CD4-positive, CD25-positive, alpha-beta regulatory T cell (primary cell): ENCODE results near the gene WDR20. TPM values are rescaled to one million over a fixed set of nuclear protein-coding genes. Genes with fewer than 3 reads are reported as not detected.

Experiments used
- ATAC-seq, 2 donors: fragments of 150-1000 bp; cut with Tn5 transposase; one replicate each; pipeline ENCODE4 v1.10.0; 2021; ENCODE audit warnings: low read depth in 2 of 2, moderate number of reproducible peaks in 2 of 2, moderate library complexity in 1 of 2
- DNase-seq, 3 donors: peaks; one replicate each; pipeline versions ENCODE4 v3.0.0 to v3.0.0-alpha.2; 2012 to 2022; ENCODE audit warnings: mixed read lengths in 1 of 3
- H3K27ac ChIP-seq: one replicate; pipeline ENCODE4 v1.7.0; 2013; ENCODE audit warnings: mild to moderate bottlenecking, low read length; ENCODE audit not compliant: insufficient read depth, poor library complexity, severe bottlenecking
- H3K27me3 ChIP-seq: one replicate; pipeline ENCODE4 v1.7.0; 2013; ENCODE audit warnings: low read length; ENCODE audit not compliant: control insufficient read depth, insufficient read depth
- H3K36me3 ChIP-seq: one replicate; pipeline ENCODE4 v1.7.0; 2013; ENCODE audit warnings: mild to moderate bottlenecking, low read length, moderate library complexity; ENCODE audit not compliant: control insufficient read depth, insufficient read depth
- H3K4me1 ChIP-seq: 2 replicates; pipeline ENCODE4 v1.7.0; 2013; ENCODE audit warnings: mild to moderate bottlenecking, low read length; ENCODE audit not compliant: insufficient read depth, control insufficient read depth, poor library complexity, severe bottlenecking
- H3K4me3 ChIP-seq: one replicate; pipeline ENCODE4 v1.7.0; 2013; ENCODE audit warnings: low read depth, mild to moderate bottlenecking, low read length, moderate library complexity
- H3K9me3 ChIP-seq, 2 experiments: 1 replicate in 1 of 2; 2 replicates in 1 of 2; pipeline ENCODE4 v1.7.0; 2013; ENCODE audit warnings: low read length in 2 of 2, mild to moderate bottlenecking in 1 of 2, moderate library complexity in 1 of 2; ENCODE audit not compliant: control insufficient read depth in 2 of 2
- H3K27ac Mint-ChIP-seq, 3 donors: one replicate each; pipeline ENCODE4 v1.8.0; 2020 to 2022; ENCODE audit warnings: mild to moderate bottlenecking in 3 of 3, mixed read lengths in 3 of 3, moderate library complexity in 2 of 3
- H3K27me3 Mint-ChIP-seq: one replicate; pipeline ENCODE4 v1.8.0; 2022; ENCODE audit warnings: mild to moderate bottlenecking, mixed read lengths
- H3K36me3 Mint-ChIP-seq: one replicate; pipeline ENCODE4 v1.8.0; 2020; ENCODE audit warnings: mixed read lengths
- H3K4me1 Mint-ChIP-seq, 4 donors: one replicate each; pipeline ENCODE4 v1.8.0; 2020 to 2022; ENCODE audit warnings: mixed read lengths in 4 of 4, mild to moderate bottlenecking in 1 of 4
- H3K4me3 Mint-ChIP-seq, 4 donors: one replicate each; pipeline ENCODE4 v1.8.0; 2020 to 2022; ENCODE audit warnings: mild to moderate bottlenecking in 4 of 4, mixed read lengths in 4 of 4, moderate library complexity in 3 of 4
- H3K9me3 Mint-ChIP-seq, 7 donors: one replicate each; pipeline ENCODE4 v1.8.0; 2020 to 2022; ENCODE audit warnings: mixed read lengths in 7 of 7, mild to moderate bottlenecking in 3 of 7, moderate library complexity in 2 of 7
- polyA plus RNA-seq, 4 donors: library from polyadenylated mRNA; unstranded; fragments of 300-500 nt; fragmentation: Illumina TruSeq; gene quantifications; one replicate each; pipeline ENCODE4 v1.2.3, GENCODE V29; 2021
- total RNA-seq: library from RNA; stranded (reverse); gene quantifications from one replicate; pipeline ENCODE4 v1.2.3, GENCODE V29; 2022

The WDR20 gene
- total RNA-seq (66.7 TPM), polyA plus RNA-seq (10 to 100 TPM; 13.0 to 19.8 (median 18.0) TPM)

- Histone ChIP-seq H3K27ac (peak within 1 kb of the TSS; percentile 89), H3K27me3 (no peaks in the 10 kb centered on the region), H3K4me3 (peak within 1 kb of the TSS; percentile 90), H3K36me3 (peaks cover 6% of the 10 kb centered on the region), H3K4me1 (peaks cover 28% of the 10 kb centered on the region), H3K9me3 (no peaks in the 10 kb centered on the region)
- Mint-ChIP-seq H3K4me3 (peak within 1 kb of the TSS; percentile 93 to 99 (median 98)), H3K36me3 (peaks cover 2% of the 10 kb centered on the region), H3K9me3 (no peaks in the 10 kb centered on the region), H3K27me3 (no peaks in the 10 kb centered on the region), H3K27ac (peak within 1 kb of the TSS; percentile 96 to 97 (median 97)), H3K4me1 (peaks cover 7 to 36% (median 20%) of the 10 kb centered on the region in 4 donors)
- ATAC-seq (peak; percentile 94 to 96), DNase-seq (peak; percentile 98 to 100 (median 99))
Measured at GRCh38 chr14:102139286-102140026, at the start of gene WDR20. WDR20 (plus strand) TSS chr14:102139897; CDS start chr14:102139924, 27 bp downstream.

GRCh38 chr14:102090713-102091112 lies 49.0 kb upstream of the WDR20 start:
- no peaks in the 10 kb centered on the region for H3K27me3 Mint-ChIP-seq
- peaks cover 7% of the 10 kb centered on the region for H3K36me3 Mint-ChIP-seq
- no peaks in the 10 kb centered on the region for H3K36me3 ChIP-seq
- H3K4me3 ChIP-seq: no peak overlapping the region
- H3K9me3 ChIP-seq: no peaks in the 10 kb centered on the region
- peak overlapping the region in 2 of 3 donors; percentile 67 to 94 for H3K27ac Mint-ChIP-seq
- peaks cover 15% of the 10 kb centered on the region for H3K4me1 ChIP-seq
- ATAC-seq (no peak), DNase-seq (no peak)
- no peak overlapping the region for H3K27ac ChIP-seq
- H3K27me3 ChIP-seq: no peaks in the 10 kb centered on the region
- peaks cover 6 to 33% (median 20%) of the 10 kb centered on the region in 4 donors for H3K4me1 Mint-ChIP-seq
- peak overlapping the region in 3 of 4 donors; percentile 39 to 100 (median 99) for H3K4me3 Mint-ChIP-seq
- H3K9me3 Mint-ChIP-seq: peaks cover 0 to 4% (median 0%) of the 10 kb centered on the region in 7 donors

- DNase-seq: no peak
- no peak overlapping the region for H3K4me3 ChIP-seq
- H3K4me1 ChIP-seq: peaks cover 10% of the 10 kb centered on the region
- no peaks in the 10 kb centered on the region for H3K27me3 Mint-ChIP-seq
- no peaks in the 10 kb centered on the region for H3K27me3 ChIP-seq
- no peak overlapping the region for H3K27ac Mint-ChIP-seq
- H3K27ac ChIP-seq: no peak overlapping the region
- ATAC-seq: no peak
- peak overlapping the region in 1 of 4 donors; percentile 10 for H3K4me3 Mint-ChIP-seq
- peaks cover 5 to 36% (median 20%) of the 10 kb centered on the region in 4 donors for H3K4me1 Mint-ChIP-seq
- no peaks in the 10 kb centered on the region for H3K9me3 ChIP-seq
- H3K36me3 ChIP-seq: no peaks in the 10 kb centered on the region
- peaks cover 0 to 4% (median 0%) of the 10 kb centered on the region in 7 donors for H3K9me3 Mint-ChIP-seq
- no peaks in the 10 kb centered on the region for H3K36me3 Mint-ChIP-seq
Measured at GRCh38 chr14:102092806-102093205, 46.9 kb upstream of the WDR20 start.

GRCh38 chr14:102094101-102094500 lies 45.6 kb upstream of the WDR20 start:
- no peak overlapping the region for H3K27ac ChIP-seq
- no peaks in the 10 kb centered on the region for H3K9me3 ChIP-seq
- Mint-ChIP-seq H3K9me3 (peaks cover 0 to 2% (median 0%) of the 10 kb centered on the region in 7 donors), H3K4me3 (peak overlapping the region in 1 of 4 donors; percentile 86), H3K36me3 (no peaks in the 10 kb centered on the region), H3K27me3 (no peaks in the 10 kb centered on the region), H3K27ac (no peak overlapping the region), H3K4me1 (peaks cover 5 to 25% (median 12%) of the 10 kb centered on the region in 4 donors)
- H3K27me3 ChIP-seq: no peaks in the 10 kb centered on the region
- DNase-seq (no peak), ATAC-seq (no peak)
- no peaks in the 10 kb centered on the region for H3K4me1 ChIP-seq
- H3K36me3 ChIP-seq: no peaks in the 10 kb centered on the region
- H3K4me3 ChIP-seq: no peak overlapping the region

GRCh38 chr14:102095231-102095870 lies 44.3 kb upstream of the WDR20 start:
- Histone ChIP-seq H3K4me1 (no peaks in the 10 kb centered on the region), H3K9me3 (no peaks in the 10 kb centered on the region), H3K27me3 (no peaks in the 10 kb centered on the region), H3K36me3 (no peaks in the 10 kb centered on the region), H3K27ac (no peak overlapping the region), H3K4me3 (no peak overlapping the region)
- Mint-ChIP-seq H3K4me3 (peak overlapping the region in 1 of 4 donors; percentile 27), H3K27me3 (no peaks in the 10 kb centered on the region), H3K36me3 (no peaks in the 10 kb centered on the region), H3K9me3 (no peaks in the 10 kb centered on the region), H3K27ac (peak overlapping the region in 1 of 3 donors; percentile 89), H3K4me1 (peaks cover 4 to 16% (median 5%) of the 10 kb centered on the region in 4 donors)
- DNase-seq: no peak
- no peak for ATAC-seq

- H3K36me3 Mint-ChIP-seq: no peaks in the 10 kb centered on the region
- H3K9me3 ChIP-seq: no peaks in the 10 kb centered on the region
- peak overlapping the region in 1 of 3 donors; percentile 89 for H3K27ac Mint-ChIP-seq
- no peaks in the 10 kb centered on the region for H3K36me3 ChIP-seq
- H3K9me3 Mint-ChIP-seq: no peaks in the 10 kb centered on the region
- H3K27ac ChIP-seq: no peak overlapping the region
- no peak overlapping the region for H3K4me3 Mint-ChIP-seq
- no peaks in the 10 kb centered on the region for H3K27me3 ChIP-seq
- H3K4me1 Mint-ChIP-seq: peaks cover 3 to 10% (median 4%) of the 10 kb centered on the region in 4 donors
- H3K4me1 ChIP-seq: no peaks in the 10 kb centered on the region
- H3K27me3 Mint-ChIP-seq: no peaks in the 10 kb centered on the region
- H3K4me3 ChIP-seq: no peak overlapping the region
- ATAC-seq (peak in 1 of 2 donors; percentile 24), DNase-seq (no peak)
Measured at GRCh38 chr14:102095871-102096568, 43.7 kb upstream of the WDR20 start.

- no peaks in the 10 kb centered on the region for H3K27me3 ChIP-seq
- no peaks in the 10 kb centered on the region for H3K27me3 Mint-ChIP-seq
- H3K4me3 ChIP-seq: no peak overlapping the region
- no peaks in the 10 kb centered on the region for H3K9me3 Mint-ChIP-seq
- no peak overlapping the region for H3K27ac ChIP-seq
- no peak overlapping the region for H3K4me3 Mint-ChIP-seq
- DNase-seq (peak; percentile 55 to 57 (median 56)), ATAC-seq (peak; percentile 40 to 52)
- peaks cover 3 to 8% (median 4%) of the 10 kb centered on the region in 4 donors for H3K4me1 Mint-ChIP-seq
- H3K27ac Mint-ChIP-seq: peak overlapping the region in 1 of 3 donors; percentile 48
- no peaks in the 10 kb centered on the region for H3K9me3 ChIP-seq
- no peaks in the 10 kb centered on the region for H3K36me3 ChIP-seq
- no peaks in the 10 kb centered on the region for H3K36me3 Mint-ChIP-seq
- no peaks in the 10 kb centered on the region for H3K4me1 ChIP-seq
Measured at GRCh38 chr14:102096569-102097188, 43.0 kb upstream of the WDR20 start.
